IMR-90 (cell line): Measurements from ENCODE around the gene ST14. TPM values are rescaled to one million over a fixed set of nuclear protein-coding genes. Genes with fewer than 3 reads are reported as not detected.
"Not testable (repeated sequence)": the region's sequence is repeated elsewhere in the genome, so short reads cannot be mapped to it uniquely, and the experiment has no call there.

Source experiments
- ATAC-seq: fragments of 200-7000 bp; cut with Tn5 transposase; 2 replicates; pipeline ENCODE4 v1.9.1; 2020; ENCODE audit warnings: low read depth, mild to moderate bottlenecking, moderate library complexity
- BruUV-seq: library from RNA; stranded (reverse); fragments of 400-500 nt; replicated peaks from 2 replicates; lab custom pipeline; 2021; lab: Mats Ljungman, UMichigan
- CTCF ChIA-PET: fragments of 300-600 bp; formaldehyde crosslinking; extraction: SDS; loops from one replicate; lab custom pipeline; 2021; ENCODE audit warnings: antibody characterized with exemption; lab: Yijun Ruan, JAX
- POLR2A ChIA-PET: fragments of 300-600 bp; sonication (Branson Sonifier 250); formaldehyde crosslinking; loops from one replicate; lab custom pipeline; 2022; ENCODE audit warnings: antibody characterized with exemption; ENCODE audit not compliant: unreplicated experiment; lab: Charles Lee
- DNase-seq: peaks from one replicate; pipeline ENCODE4 v3.0.0; 2013
- H2AFZ ChIP-seq: replicated peaks from 2 replicates; pipeline ENCODE3; 2013; ENCODE audit warnings: low read length, mild to moderate bottlenecking; ENCODE audit not compliant: poor library complexity
- H2AK5ac ChIP-seq: 2 replicates; pipeline ENCODE4 v1.6.1; 2013; ENCODE audit warnings: low read depth, low read length, inconsistent platforms
- H2AK9ac ChIP-seq: replicated peaks from 2 replicates; pipeline ENCODE3; 2013; ENCODE audit warnings: mild to moderate bottlenecking, low read depth, low read length, moderate library complexity; ENCODE audit not compliant: poor library complexity
- H2BK120ac ChIP-seq: 2 replicates; pipeline ENCODE4 v1.6.1; 2013; ENCODE audit warnings: low read depth, low read length, inconsistent platforms
- H2BK15ac ChIP-seq: 3 replicates; pipeline ENCODE4 v1.6.1; 2013; ENCODE audit warnings: low read depth, low read length, inconsistent platforms
- H2BK20ac ChIP-seq: 2 replicates; pipeline ENCODE4 v1.6.1; 2013; ENCODE audit warnings: low read depth, mild to moderate bottlenecking, inconsistent platforms, low read length, moderate library complexity
- H2BK5ac ChIP-seq: 2 replicates; pipeline ENCODE4 v1.6.1; 2013; ENCODE audit warnings: mild to moderate bottlenecking, low read depth, low read length, inconsistent platforms; ENCODE audit not compliant: poor library complexity, severe bottlenecking
- H3K14ac ChIP-seq: replicated peaks from 2 replicates; pipeline ENCODE4 v1.6.1; 2013; ENCODE audit warnings: low read depth, low read length, inconsistent platforms
- H3K18ac ChIP-seq: 2 replicates; pipeline ENCODE4 v1.6.1; 2013; ENCODE audit warnings: low read depth, low read length, control low read depth
- H3K23ac ChIP-seq: 2 replicates; pipeline ENCODE4 v1.6.1; 2013; ENCODE audit warnings: low read depth, low read length, inconsistent platforms
- H3K27ac ChIP-seq: 2 replicates; pipeline ENCODE4 v1.5.1; 2013; ENCODE audit warnings: mild to moderate bottlenecking, control low read depth, low read length; ENCODE audit not compliant: insufficient read depth
- H3K27me3 ChIP-seq: 2 replicates; pipeline ENCODE4 v1.6.1; 2013; ENCODE audit warnings: low read length; ENCODE audit not compliant: control insufficient read depth, insufficient read depth
- H3K36me3 ChIP-seq: 2 replicates; pipeline ENCODE4 v1.6.1; 2013; ENCODE audit warnings: low read length, mixed read lengths; ENCODE audit not compliant: control insufficient read depth, insufficient read depth
- H3K4ac ChIP-seq: 2 replicates; pipeline ENCODE4 v1.6.1; 2013; ENCODE audit warnings: low read depth, low read length, inconsistent platforms
- H3K4me1 ChIP-seq: 2 replicates; pipeline ENCODE4 v1.6.1; 2013; ENCODE audit warnings: low read length, mixed read lengths; ENCODE audit not compliant: control insufficient read depth, insufficient read depth
- H3K4me2 ChIP-seq: 2 replicates; pipeline ENCODE4 v1.6.1; 2013; ENCODE audit warnings: low read depth, mild to moderate bottlenecking, control low read depth, low read length, moderate library complexity
- H3K4me3 ChIP-seq: 2 replicates; pipeline ENCODE4 v1.5.1; 2013; ENCODE audit warnings: low read depth, mild to moderate bottlenecking, control low read depth, low read length, moderate library complexity; ENCODE audit not compliant: insufficient read depth
- H3K56ac ChIP-seq: 2 replicates; pipeline ENCODE4 v1.6.1; 2013; ENCODE audit warnings: low read length, inconsistent platforms; ENCODE audit not compliant: insufficient read depth; ENCODE audit errors: extremely low read depth
- H3K79me1 ChIP-seq, 2 experiments: 2 replicates each; pipeline ENCODE4 v1.6.1; 2013; ENCODE audit warnings: low read length in 2 of 2, inconsistent platforms in 1 of 2, low read depth in 1 of 2
- H3K9ac ChIP-seq: 2 replicates; pipeline ENCODE4 v1.6.1; 2013; ENCODE audit warnings: low read depth, low read length, control low read depth
- H3K9me1 ChIP-seq: 2 replicates; pipeline ENCODE4 v1.6.1; 2013; ENCODE audit warnings: low read length, inconsistent platforms; ENCODE audit not compliant: insufficient read depth
- H3K9me3 ChIP-seq: 2 replicates; pipeline ENCODE4 v1.6.1; 2013; ENCODE audit warnings: low read length; ENCODE audit not compliant: control insufficient read depth, insufficient read depth
- H4K20me1 ChIP-seq: 2 replicates; pipeline ENCODE4 v1.6.1; 2013; ENCODE audit warnings: low read length, inconsistent platforms; ENCODE audit not compliant: insufficient read depth
- H4K5ac ChIP-seq: 2 replicates; pipeline ENCODE4 v1.6.1; 2013; ENCODE audit warnings: mild to moderate bottlenecking, low read depth, low read length, control low read depth
- H4K8ac ChIP-seq, 2 experiments: 2 replicates each; pipeline ENCODE4 v1.6.1; 2013; ENCODE audit warnings: low read depth in 2 of 2, low read length in 2 of 2, control low read depth in 1 of 2, inconsistent platforms in 1 of 2
- H4K91ac ChIP-seq: 2 replicates; pipeline ENCODE4 v1.6.1; 2013; ENCODE audit warnings: low read depth, low read length, inconsistent platforms; ENCODE audit not compliant: insufficient read depth
- CEBPB ChIP-seq: IDR thresholded peaks from 2 replicates; pipeline ENCODE4 v1.6.1; 2012; ENCODE audit warnings: low read depth, low read length, improper control_type of control experiment
- CTCF ChIP-seq: conservative IDR thresholded peaks from 2 replicates; pipeline ENCODE4 v1.5.1; 2012; ENCODE audit warnings: mild to moderate bottlenecking, low read depth, low read length, improper control_type of control experiment
- WGBS, 2 experiments: methylation state at CpG; one replicate each; pipeline versions ENCODE4 v1.1.5 to v1.1.7; 2013; ENCODE audit warnings: missing lambda C conversion rate in 2 of 2; ENCODE audit not compliant: insufficient read length in 1 of 2; ENCODE audit errors: extremely low coverage in 2 of 2; 5-methylcytosine and 5-hydroxymethylcytosine counted together
- dilution Hi-C: fragments of 300-500 bp; cut with HindIII; formaldehyde crosslinking; loops from one replicate; pipeline ENCODE4 v1.14.3; 2018; ENCODE audit warnings: low sequenced_read_pairs; ENCODE audit not compliant: unreplicated experiment
- in situ Hi-C: fragments of 300-500 bp; cut with MboI; formaldehyde crosslinking; loops from 3 replicates; pipeline ENCODE4 v1.14.3; 2019; ENCODE audit warnings: low sequenced_read_pairs, inconsistent platforms, mixed read lengths
- intact Hi-C: fragments of 100-400 bp; cut with micrococcal nuclease; formaldehyde crosslinking; loops from 2 replicates; pipeline ENCODE4 v1.10.0; 2022
- polyA plus RNA-seq, 3 experiments: library from polyadenylated mRNA; depleted of rRNA; stranded (reverse); fragments of >200 nt; gene quantifications; 2 replicates each; pipeline ENCODE4 v1.2.3, GENCODE V29; 2012; ENCODE audit warnings: low replicate concordance in 1 of 3
- total RNA-seq: library from RNA; depleted of rRNA; stranded (reverse); fragments of >200 nt; gene quantifications from 2 replicates; pipeline ENCODE4 v1.2.3, GENCODE V29; 2012

ST14 gene
- total and polyA plus RNA-seq, 2 of the 4 experiments (the other 2 are of a cell fraction) = not detected

GRCh38 chr11:130192845-130193267 is 33.3 kb downstream of the ST14 start:
- TF ChIP-seq CTCF (no peak), CEBPB (peak; percentile 28; the same call in 1 of the 2 replicates)
- dilution Hi-C loops = no loop called here

GRCh38 chr11:130193551-130193950 is 34.0 kb downstream of the ST14 start:
- BruUV-seq, H3K14ac ChIP-seq, H3K4me1 ChIP-seq, CTCF ChIA-PET, dilution Hi-C loops, H4K5ac ChIP-seq, H2BK20ac ChIP-seq, H3K79me1 ChIP-seq, H3K4me3 ChIP-seq, H3K36me3 ChIP-seq, ATAC-seq, H2AFZ ChIP-seq, intact Hi-C loops, H3K23ac ChIP-seq, H2BK15ac ChIP-seq, H2AK9ac ChIP-seq, H2BK5ac ChIP-seq, H3K27ac ChIP-seq, H3K9ac ChIP-seq, H4K20me1 ChIP-seq, POLR2A ChIA-PET, H2BK120ac ChIP-seq, H3K9me1 ChIP-seq, H3K18ac ChIP-seq, H3K56ac ChIP-seq, H3K4me2 ChIP-seq, in situ Hi-C loops, H2AK5ac ChIP-seq, H4K91ac ChIP-seq, H4K8ac ChIP-seq, H3K4ac ChIP-seq, DNase-seq, H3K9me3 ChIP-seq: not testable (repeated sequence)
- H3K27me3 ChIP-seq = peaks cover 12% of the 10 kb centered on the region
- no CpG with 5 or more reads among the region's 14 CpGs for WGBS, 2 experiments

More at GRCh38 chr11:130192845-130193267, 33.3 kb downstream of the ST14 start:
- Histone ChIP-seq H4K5ac (no peak overlapping the region), H4K91ac (no peak overlapping the region), H3K4ac (no peak overlapping the region), H3K9ac (no peak overlapping the region), H3K36me3 (no peaks in the 10 kb centered on the region), H4K20me1 (no peaks in the 10 kb centered on the region), H3K27ac (no peak overlapping the region), H3K27me3 (peaks cover 12% of the 10 kb centered on the region), H3K18ac (no peak overlapping the region), H3K9me3 (no peaks in the 10 kb centered on the region), H3K4me3 (no peak overlapping the region), H2BK15ac (no peak overlapping the region), H2BK120ac (no peak overlapping the region), H3K79me1 (no peaks in the 10 kb centered on the region), H4K8ac (no peak overlapping the region), H2BK5ac (no peak overlapping the region), H3K4me1 (no peaks in the 10 kb centered on the region), H2AK9ac (no peak overlapping the region), H3K9me1 (no peaks in the 10 kb centered on the region), H2AFZ (no peak overlapping the region), H3K14ac (no peak overlapping the region), H3K23ac (no peak overlapping the region), H2AK5ac (no peak overlapping the region), H3K56ac (no peak overlapping the region), H3K4me2 (no peak overlapping the region), H2BK20ac (no peak overlapping the region)
- ChIA-PET CTCF (no interaction called here), POLR2A (no interaction called here)
- no peak for ATAC-seq
- no CpG with 5 or more reads among the region's 4 CpGs for WGBS, 2 experiments
- intact Hi-C loops (no loop called here), in situ Hi-C loops (no loop called here)
- DNase-seq = no peak
- no TSS peak for BruUV-seq
